ENCODE measurements around the gene TXNDC17. TPM values are rescaled to one million over a fixed set of nuclear protein-coding genes. Genes with fewer than 3 reads are reported as not detected.

Gene TXNDC17
- total RNA-seq, 1 experiment from 2014 or later: 137 TPM

DNA sequence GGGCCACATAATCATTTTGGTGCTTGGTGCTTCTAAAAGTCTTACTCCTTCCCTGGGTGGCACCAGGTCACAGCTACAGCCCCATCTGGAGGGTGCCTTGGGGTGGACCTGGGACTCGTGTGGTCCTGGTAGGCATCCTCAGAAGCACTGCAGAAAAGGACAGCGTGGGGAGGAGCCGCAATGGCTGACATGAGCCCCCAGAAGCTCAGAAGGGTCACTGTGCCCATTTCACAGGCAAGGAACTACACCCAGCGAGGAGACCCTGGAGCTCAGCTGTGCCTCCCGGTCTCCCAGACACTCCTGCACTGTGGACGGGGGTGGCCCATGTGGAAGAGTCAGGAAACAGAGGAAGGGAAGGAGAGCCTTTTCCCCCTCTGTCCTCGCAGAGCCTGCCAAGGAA is 37.1 kb downstream of the TXNDC17 start:
- no peaks in the 10 kb centered on the region for H3K9me3 Mint-ChIP-seq (ENCODE audit: unreplicated experiment)
- no peak overlapping the region for H3K27ac Mint-ChIP-seq (ENCODE audit: low read depth, unreplicated experiment)
- intact Hi-C loops (cut with micrococcal nuclease): no loop called here
- no peak for DNase-seq (ENCODE audit: unreplicated experiment)
- H3K4me1 Mint-ChIP-seq (ENCODE audit: insufficient read depth, unreplicated experiment): peaks cover 6% of the 10 kb centered on the region
- H3K36me3 Mint-ChIP-seq (ENCODE audit: insufficient read depth, unreplicated experiment): no peaks in the 10 kb centered on the region
- TF ChIP-seq, protein P1, sequence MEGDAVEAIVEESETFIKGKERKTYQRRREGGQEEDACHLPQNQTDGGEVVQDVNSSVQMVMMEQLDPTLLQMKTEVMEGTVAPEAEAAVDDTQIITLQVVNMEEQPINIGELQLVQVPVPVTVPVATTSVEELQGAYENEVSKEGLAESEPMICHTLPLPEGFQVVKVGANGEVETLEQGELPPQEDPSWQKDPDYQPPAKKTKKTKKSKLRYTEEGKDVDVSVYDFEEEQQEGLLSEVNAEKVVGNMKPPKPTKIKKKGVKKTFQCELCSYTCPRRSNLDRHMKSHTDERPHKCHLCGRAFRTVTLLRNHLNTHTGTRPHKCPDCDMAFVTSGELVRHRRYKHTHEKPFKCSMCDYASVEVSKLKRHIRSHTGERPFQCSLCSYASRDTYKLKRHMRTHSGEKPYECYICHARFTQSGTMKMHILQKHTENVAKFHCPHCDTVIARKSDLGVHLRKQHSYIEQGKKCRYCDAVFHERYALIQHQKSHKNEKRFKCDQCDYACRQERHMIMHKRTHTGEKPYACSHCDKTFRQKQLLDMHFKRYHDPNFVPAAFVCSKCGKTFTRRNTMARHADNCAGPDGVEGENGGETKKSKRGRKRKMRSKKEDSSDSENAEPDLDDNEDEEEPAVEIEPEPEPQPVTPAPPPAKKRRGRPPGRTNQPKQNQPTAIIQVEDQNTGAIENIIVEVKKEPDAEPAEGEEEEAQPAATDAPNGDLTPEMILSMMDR (IDR thresholded peaks at IDR 0.05; ENCODE audit: unreplicated experiment): no peak
- ChIA-PET POLR2A (no interaction called here), CTCF (interaction anchor here (0.6 kb wide), 1 partner anchor 109 kb away, joined by 3 read pairs; no protein-coding TSS in a partner anchor)
- H3K27me3 Mint-ChIP-seq (ENCODE audit: insufficient read depth, unreplicated experiment): no peaks in the 10 kb centered on the region
- no TSS peak for BruUV-seq (replicated peaks)
- no peak overlapping the region for H3K4me3 Mint-ChIP-seq (ENCODE audit: unreplicated experiment)

DNA sequence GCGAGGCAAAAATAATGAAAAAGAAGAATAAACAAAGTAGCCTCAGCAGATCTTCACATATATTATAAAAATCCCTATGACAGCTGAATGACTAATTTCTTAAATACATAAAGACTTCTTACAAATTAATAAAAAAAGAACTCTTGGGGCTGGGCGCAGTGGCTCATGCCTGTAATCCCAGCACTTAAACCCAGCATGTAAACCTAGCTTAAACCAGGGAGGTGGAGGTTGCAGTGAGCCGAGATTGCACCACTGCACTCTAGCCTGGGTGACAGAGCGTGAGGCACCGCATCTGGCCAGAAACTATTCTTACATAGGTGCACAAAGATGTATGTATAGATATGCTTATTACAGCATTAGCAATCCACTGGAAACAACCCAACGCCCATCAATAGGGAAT is 38.4 kb downstream of the TXNDC17 start:
- H3K27ac Mint-ChIP-seq (ENCODE audit: low read depth, unreplicated experiment): no peak overlapping the region

GRCh38 chr17:6681176-6681575 is 40.3 kb downstream of the TXNDC17 start:
- no peaks in the 10 kb centered on the region for H3K27me3 Mint-ChIP-seq (ENCODE audit: insufficient read depth, unreplicated experiment)
- H3K27ac Mint-ChIP-seq (ENCODE audit: low read depth, unreplicated experiment): no peak overlapping the region
- ChIA-PET CTCF (interaction anchor here (1.7 kb wide), 1 partner anchor 15 kb away, joined by 8 read pairs; no protein-coding TSS in a partner anchor), POLR2A (interaction anchor here (1.3 kb wide), 1 partner anchor 12 kb away, joined by 4 read pairs; no protein-coding TSS in a partner anchor)
- BruUV-seq (replicated peaks): no TSS peak
- no peaks in the 10 kb centered on the region for H3K36me3 Mint-ChIP-seq (ENCODE audit: insufficient read depth, unreplicated experiment)
- no peak overlapping the region for H3K4me3 Mint-ChIP-seq (ENCODE audit: unreplicated experiment)
- TF ChIP-seq, protein P1 (IDR thresholded peaks at IDR 0.05; ENCODE audit: unreplicated experiment): no peak
- intact Hi-C loops (cut with micrococcal nuclease): no loop called here
- DNase-seq (ENCODE audit: unreplicated experiment): no peak
- no peaks in the 10 kb centered on the region for H3K9me3 Mint-ChIP-seq (ENCODE audit: unreplicated experiment)
- H3K4me1 Mint-ChIP-seq (ENCODE audit: insufficient read depth, unreplicated experiment): peaks cover 6% of the 10 kb centered on the region

More for the DNA sequence above, 38.4 kb downstream of the TXNDC17 start:
- no peak for DNase-seq (ENCODE audit: unreplicated experiment)
- ChIA-PET CTCF (interaction anchor here (1.8 kb wide), 1 partner anchor 13 kb away, joined by 4 read pairs; no protein-coding TSS in a partner anchor), POLR2A (interaction anchor here (0.6 kb wide), 1 partner anchor 119 kb away, joined by 3 read pairs; no protein-coding TSS in a partner anchor)
- intact Hi-C loops (cut with micrococcal nuclease): no loop called here
- Mint-ChIP-seq H3K9me3 (ENCODE audit: unreplicated experiment) (no peaks in the 10 kb centered on the region), H3K4me3 (ENCODE audit: unreplicated experiment) (no peak overlapping the region), H3K36me3 (ENCODE audit: insufficient read depth, unreplicated experiment) (no peaks in the 10 kb centered on the region), H3K4me1 (ENCODE audit: insufficient read depth, unreplicated experiment) (peaks cover 6% of the 10 kb centered on the region), H3K27me3 (ENCODE audit: insufficient read depth, unreplicated experiment) (no peaks in the 10 kb centered on the region)
- TF ChIP-seq, protein P1 (IDR thresholded peaks at IDR 0.05; ENCODE audit: unreplicated experiment): no peak
- no TSS peak for BruUV-seq (replicated peaks)

- POLR2A ChIA-PET: interaction anchor here (1.3 kb wide), 1 partner anchor 12 kb away, joined by 4 read pairs; no protein-coding TSS in a partner anchor
- CTCF ChIA-PET: interaction anchor here (0.7 to 1.7 kb wide), 2 partner anchors 16 to 1126 kb away, joined by 4 to 8 read pairs; no protein-coding TSS in a partner anchor
- intact Hi-C loops (cut with micrococcal nuclease): no loop called here
- no peak overlapping the region for H3K27ac Mint-ChIP-seq (ENCODE audit: low read depth, unreplicated experiment)
- TF ChIP-seq, protein P1 (IDR thresholded peaks at IDR 0.05; ENCODE audit: unreplicated experiment): no peak
- no peak overlapping the region for H3K4me3 Mint-ChIP-seq (ENCODE audit: unreplicated experiment)
- H3K9me3 Mint-ChIP-seq (ENCODE audit: unreplicated experiment): no peaks in the 10 kb centered on the region
- H3K36me3 Mint-ChIP-seq (ENCODE audit: insufficient read depth, unreplicated experiment): no peaks in the 10 kb centered on the region
- no TSS peak for BruUV-seq (replicated peaks)
- no peaks in the 10 kb centered on the region for H3K27me3 Mint-ChIP-seq (ENCODE audit: insufficient read depth, unreplicated experiment)
- H3K4me1 Mint-ChIP-seq (ENCODE audit: insufficient read depth, unreplicated experiment): peaks cover 6% of the 10 kb centered on the region
- peak; percentile 26 for DNase-seq (ENCODE audit: unreplicated experiment)
Measured at GRCh38 chr17:6681671-6682070, 40.8 kb downstream of the TXNDC17 start.
